Stimulated activated naive B cell treated with anti-CD40 and anti-IgM and Interleukin-4, amounts not matched to agents 10 μg/mL and 1 μg/mL and 100 μg/mL, for 72 hours (primary cell): Measurements from ENCODE around the gene MRPL23.
A peak's percentile ranks its signal among the peaks of the same experiment; 100 is the strongest.

Source experiments
- ATAC-seq, 2 donors: fragments of 150-1000 bp; cut with Tn5 transposase; replicated peaks; 2 replicates each; pipeline ENCODE4 v1.10.0; 2021; ENCODE audit warnings: moderate library complexity in 1 of 2
- DNase-seq: peaks from one replicate; pipeline ENCODE4 v3.0.0; 2021
- H3K27ac Mint-ChIP-seq: one replicate; pipeline ENCODE4 v1.8.0; 2022; ENCODE audit warnings: mild to moderate bottlenecking, mixed read lengths
- H3K27me3 Mint-ChIP-seq, 2 donors: one replicate each; pipeline ENCODE4 v1.8.0; 2022; ENCODE audit warnings: mixed read lengths in 2 of 2
- H3K36me3 Mint-ChIP-seq, 2 donors: one replicate each; pipeline ENCODE4 v1.8.0; 2022; ENCODE audit warnings: mixed read lengths in 2 of 2, mild to moderate bottlenecking in 1 of 2
- H3K4me1 Mint-ChIP-seq, 2 donors: one replicate each; pipeline ENCODE4 v1.8.0; 2022; ENCODE audit warnings: mixed read lengths in 2 of 2, mild to moderate bottlenecking in 1 of 2
- H3K4me3 Mint-ChIP-seq, 2 donors: one replicate each; pipeline ENCODE4 v1.8.0; 2022; ENCODE audit warnings: mild to moderate bottlenecking in 2 of 2, mixed read lengths in 2 of 2, moderate library complexity in 1 of 2
- H3K9me3 Mint-ChIP-seq, 2 donors: one replicate each; pipeline ENCODE4 v1.8.0; 2022; ENCODE audit warnings: mixed read lengths in 2 of 2, mild to moderate bottlenecking in 1 of 2

Gene MRPL23

DNA sequence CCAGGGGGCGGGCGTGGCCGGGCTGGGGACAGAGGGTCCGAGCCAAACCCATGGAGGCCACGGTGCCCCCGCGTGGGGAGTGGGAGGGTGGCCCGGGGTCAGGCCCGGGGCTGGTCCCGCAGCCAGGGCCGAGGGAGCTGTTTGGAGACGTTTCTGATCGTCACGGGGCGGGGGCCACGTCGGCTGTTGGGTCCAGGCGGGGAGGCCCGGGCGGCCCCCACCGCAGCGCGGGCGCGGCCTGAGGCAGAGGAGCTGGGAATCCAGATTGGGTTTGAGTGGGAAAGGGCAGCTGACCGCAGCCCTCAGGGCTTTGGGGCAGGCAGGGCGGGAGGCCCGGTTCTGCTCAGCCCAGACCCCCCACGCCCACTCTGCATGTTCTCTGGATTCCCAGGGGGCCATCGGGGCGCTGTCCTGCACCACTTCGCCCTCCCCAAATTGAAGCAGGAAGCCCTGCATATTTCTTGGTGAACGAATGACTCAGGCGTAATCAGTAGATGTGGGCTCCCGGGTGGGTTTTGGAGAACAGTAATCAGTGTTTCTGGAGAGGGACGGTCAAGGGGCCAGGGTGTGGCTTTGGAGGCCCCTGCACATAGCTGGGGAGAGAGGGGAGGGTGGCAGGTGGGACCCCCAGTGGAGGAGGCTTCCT is 583 bp downstream of the MRPL23 start:
- Mint-ChIP-seq H3K4me1 (no peaks in the 10 kb centered on the region), H3K36me3 (no peaks in the 10 kb centered on the region), H3K27me3 (no peaks in the 10 kb centered on the region), H3K27ac (no peak overlapping the region), H3K9me3 (no peaks in the 10 kb centered on the region), H3K4me3 (no peak overlapping the region)
- ATAC-seq = peak; percentile 53 to 57
- no peak for DNase-seq

DNA sequence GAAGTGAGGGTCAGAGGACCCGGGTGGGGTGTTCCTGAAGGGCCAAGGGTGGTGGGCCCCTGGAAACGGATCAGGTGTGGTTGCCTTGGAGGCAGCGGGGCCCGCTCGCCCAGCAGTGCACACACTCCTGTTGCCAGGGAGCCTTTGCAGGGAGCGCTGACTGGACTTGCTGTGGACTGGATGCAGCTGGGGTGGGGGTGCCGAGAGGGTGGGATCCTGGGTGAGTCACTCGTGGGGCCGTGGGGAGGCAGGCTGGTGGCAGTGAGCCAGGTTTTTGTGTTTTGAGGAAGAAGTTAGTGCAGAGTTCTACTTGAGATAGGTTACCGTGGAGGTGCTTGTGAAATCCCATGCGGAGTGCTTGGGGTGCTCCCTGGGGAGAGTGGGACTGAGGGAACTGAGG is 1.3 kb downstream of the MRPL23 start:
- no peak for DNase-seq
- no peaks in the 10 kb centered on the region for H3K4me1 Mint-ChIP-seq
- H3K9me3 Mint-ChIP-seq = no peaks in the 10 kb centered on the region
- H3K36me3 Mint-ChIP-seq = no peaks in the 10 kb centered on the region
- H3K27me3 Mint-ChIP-seq = no peaks in the 10 kb centered on the region
- H3K27ac Mint-ChIP-seq = no peak overlapping the region
- peak; percentile 4 to 20 for ATAC-seq
- H3K4me3 Mint-ChIP-seq = no peak overlapping the region

GRCh38 chr11:1949302-1949701 is 2.2 kb downstream of the MRPL23 start:
- no peak overlapping the region for H3K4me3 Mint-ChIP-seq
- H3K36me3 Mint-ChIP-seq = no peaks in the 10 kb centered on the region
- no peaks in the 10 kb centered on the region for H3K27me3 Mint-ChIP-seq
- no peak overlapping the region for H3K27ac Mint-ChIP-seq
- DNase-seq = no peak
- no peak for ATAC-seq
- no peaks in the 10 kb centered on the region for H3K4me1 Mint-ChIP-seq
- no peaks in the 10 kb centered on the region for H3K9me3 Mint-ChIP-seq

DNA sequence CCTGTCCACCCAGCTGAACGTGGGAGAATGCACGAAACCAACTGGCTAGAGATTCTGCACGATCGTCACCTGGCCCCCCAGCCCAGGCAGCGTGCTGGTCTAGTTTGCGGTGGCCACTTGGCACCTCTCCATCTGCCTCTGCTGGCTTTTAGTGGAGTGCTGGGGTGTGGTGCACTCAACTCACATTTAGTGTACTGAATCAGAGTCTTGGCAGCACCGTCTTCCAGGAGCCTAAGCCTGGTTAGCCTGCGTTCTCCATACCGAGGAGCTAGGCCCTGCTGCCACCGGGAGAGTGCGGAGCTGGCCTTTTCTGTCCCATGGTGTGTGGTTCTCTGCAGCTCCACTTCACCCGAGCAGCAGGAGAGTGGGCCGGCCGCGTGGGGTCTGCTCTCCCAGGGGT is 2.8 kb downstream of the MRPL23 start:
- H3K4me3 Mint-ChIP-seq = no peak overlapping the region
- ATAC-seq (no peak), DNase-seq (no peak)
- no peaks in the 10 kb centered on the region for H3K36me3 Mint-ChIP-seq
- no peaks in the 10 kb centered on the region for H3K9me3 Mint-ChIP-seq
- no peak overlapping the region for H3K27ac Mint-ChIP-seq
- no peaks in the 10 kb centered on the region for H3K27me3 Mint-ChIP-seq
- H3K4me1 Mint-ChIP-seq = no peaks in the 10 kb centered on the region

GRCh38 chr11:1952806-1953482 is 5.8 kb downstream of the MRPL23 start:
- ATAC-seq = no peak
- DNase-seq = no peak

GRCh38 chr11:1953489-1954266 is 6.5 kb downstream of the MRPL23 start:
- H3K4me3 Mint-ChIP-seq = no peak overlapping the region

More at GRCh38 chr11:1952806-1953482, 5.8 kb downstream of the MRPL23 start:
- Mint-ChIP-seq H3K4me3 (no peak overlapping the region), H3K4me1 (no peaks in the 10 kb centered on the region), H3K9me3 (no peaks in the 10 kb centered on the region), H3K36me3 (no peaks in the 10 kb centered on the region), H3K27ac (no peak overlapping the region), H3K27me3 (no peaks in the 10 kb centered on the region)

GRCh38 chr11:1958367-1958766 is 11.2 kb downstream of the MRPL23 start:
- no peaks in the 10 kb centered on the region for H3K4me1 Mint-ChIP-seq
- H3K36me3 Mint-ChIP-seq = no peaks in the 10 kb centered on the region
- no peak overlapping the region for H3K27ac Mint-ChIP-seq
- no peak overlapping the region for H3K4me3 Mint-ChIP-seq
- ATAC-seq (no peak), DNase-seq (no peak)
- no peaks in the 10 kb centered on the region for H3K9me3 Mint-ChIP-seq
- H3K27me3 Mint-ChIP-seq = no peaks in the 10 kb centered on the region

More at GRCh38 chr11:1953489-1954266, 6.5 kb downstream of the MRPL23 start:
- no peaks in the 10 kb centered on the region for H3K27me3 Mint-ChIP-seq
- H3K4me1 Mint-ChIP-seq = no peaks in the 10 kb centered on the region
- no peaks in the 10 kb centered on the region for H3K36me3 Mint-ChIP-seq
- H3K9me3 Mint-ChIP-seq = no peaks in the 10 kb centered on the region
- DNase-seq = peak; percentile 2
- no peak overlapping the region for H3K27ac Mint-ChIP-seq
- ATAC-seq = peak; percentile 76 to 79

DNA sequence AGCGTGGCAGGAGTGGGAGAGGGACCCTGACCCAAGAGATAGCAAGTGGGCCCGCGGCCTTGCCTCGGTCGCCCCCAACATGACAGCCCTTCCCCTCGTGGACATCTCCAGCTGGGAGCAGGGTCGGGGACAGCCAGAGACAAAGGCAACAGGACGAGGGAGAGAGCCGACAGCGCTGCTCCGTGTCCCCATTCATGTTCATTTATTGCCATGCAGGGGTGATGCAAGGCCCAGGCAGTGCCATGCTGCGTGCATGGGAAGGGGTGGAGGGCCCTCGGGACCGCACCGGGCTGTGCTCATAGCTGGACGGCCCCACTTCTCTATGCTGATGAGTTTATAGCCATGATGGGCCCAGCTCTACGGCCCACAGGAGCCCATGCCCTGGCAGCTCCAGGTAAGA is 12.7 kb downstream of the MRPL23 start:
- no peaks in the 10 kb centered on the region for H3K4me1 Mint-ChIP-seq
- no peaks in the 10 kb centered on the region for H3K9me3 Mint-ChIP-seq
- no peaks in the 10 kb centered on the region for H3K36me3 Mint-ChIP-seq
- ATAC-seq (no peak), DNase-seq (no peak)
- no peak overlapping the region for H3K27ac Mint-ChIP-seq
- no peak overlapping the region for H3K4me3 Mint-ChIP-seq
- H3K27me3 Mint-ChIP-seq = no peaks in the 10 kb centered on the region

DNA sequence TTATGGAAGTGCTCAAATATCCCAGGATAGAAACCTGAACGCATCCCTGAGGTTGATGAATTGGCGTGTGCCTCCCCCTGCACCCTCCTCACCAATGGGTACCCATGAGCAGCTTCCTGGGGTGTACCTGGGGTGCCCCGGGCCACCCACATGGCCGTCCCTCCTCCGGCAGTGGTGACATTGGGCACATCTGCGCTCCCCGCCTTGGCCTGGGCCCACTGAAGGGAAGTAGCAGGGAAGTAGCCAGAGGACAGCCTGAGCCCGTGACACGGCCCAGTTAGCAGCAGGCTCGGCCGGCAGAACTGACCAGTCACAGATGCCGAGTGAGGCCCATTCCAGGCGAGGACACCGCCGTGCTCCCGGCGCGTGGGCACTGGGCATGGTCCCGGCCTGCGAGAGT is 16.7 kb downstream of the MRPL23 start:
- H3K27me3 Mint-ChIP-seq = no peaks in the 10 kb centered on the region
- DNase-seq (no peak), ATAC-seq (no peak)
- no peaks in the 10 kb centered on the region for H3K4me1 Mint-ChIP-seq
- no peaks in the 10 kb centered on the region for H3K9me3 Mint-ChIP-seq
- H3K4me3 Mint-ChIP-seq = no peak overlapping the region
- H3K36me3 Mint-ChIP-seq = no peaks in the 10 kb centered on the region
- H3K27ac Mint-ChIP-seq = no peak overlapping the region

- ATAC-seq = no peak
- no peak for DNase-seq
- Mint-ChIP-seq H3K36me3 (no peaks in the 10 kb centered on the region), H3K4me3 (no peak overlapping the region), H3K27ac (no peak overlapping the region), H3K9me3 (no peaks in the 10 kb centered on the region), H3K27me3 (no peaks in the 10 kb centered on the region), H3K4me1 (no peaks in the 10 kb centered on the region)
Measured at GRCh38 chr11:1964348-1964747, 17.2 kb downstream of the MRPL23 start.

GRCh38 chr11:1964955-1965354 is 17.8 kb downstream of the MRPL23 start:
- H3K36me3 Mint-ChIP-seq = no peaks in the 10 kb centered on the region
- no peak overlapping the region for H3K27ac Mint-ChIP-seq
- H3K4me3 Mint-ChIP-seq = no peak overlapping the region
- no peaks in the 10 kb centered on the region for H3K9me3 Mint-ChIP-seq
- DNase-seq = no peak
- no peaks in the 10 kb centered on the region for H3K27me3 Mint-ChIP-seq
- ATAC-seq = no peak
- H3K4me1 Mint-ChIP-seq = no peaks in the 10 kb centered on the region

DNA sequence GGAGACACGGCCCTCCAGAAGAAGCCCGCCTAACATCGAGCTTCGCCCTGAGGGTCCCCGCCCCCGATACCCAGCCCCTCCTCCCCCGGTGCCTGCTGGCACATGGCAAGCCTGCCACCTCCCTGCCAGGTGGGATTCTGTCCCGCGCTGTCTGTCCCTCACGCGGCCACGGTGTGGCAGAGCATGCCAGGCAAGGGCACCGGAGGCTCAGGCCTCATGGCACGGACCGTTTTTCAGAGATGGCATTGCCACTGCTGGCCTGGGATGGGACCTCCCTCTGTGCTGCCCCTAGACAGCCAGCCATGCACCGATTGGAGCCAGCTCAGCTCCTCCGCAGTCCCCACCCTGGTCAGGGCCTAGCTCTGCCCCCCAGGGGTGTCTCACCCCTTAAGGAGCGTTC is 19.4 kb downstream of the MRPL23 start:
- ATAC-seq (no peak), DNase-seq (no peak)
- Mint-ChIP-seq H3K4me1 (no peaks in the 10 kb centered on the region), H3K4me3 (no peak overlapping the region), H3K27me3 (no peaks in the 10 kb centered on the region), H3K36me3 (no peaks in the 10 kb centered on the region), H3K27ac (no peak overlapping the region), H3K9me3 (no peaks in the 10 kb centered on the region)

GRCh38 chr11:1967641-1968225 is 20.6 kb downstream of the MRPL23 start:
- H3K4me3 Mint-ChIP-seq = no peak overlapping the region
- DNase-seq (no peak), ATAC-seq (no peak)
- no peaks in the 10 kb centered on the region for H3K27me3 Mint-ChIP-seq
- H3K4me1 Mint-ChIP-seq = no peaks in the 10 kb centered on the region
- no peaks in the 10 kb centered on the region for H3K36me3 Mint-ChIP-seq
- no peaks in the 10 kb centered on the region for H3K9me3 Mint-ChIP-seq
- no peak overlapping the region for H3K27ac Mint-ChIP-seq

GRCh38 chr11:1968454-1969002 is 21.4 kb downstream of the MRPL23 start:
- Mint-ChIP-seq H3K4me3 (no peak overlapping the region), H3K4me1 (no peaks in the 10 kb centered on the region), H3K27ac (no peak overlapping the region), H3K9me3 (no peaks in the 10 kb centered on the region), H3K27me3 (no peaks in the 10 kb centered on the region), H3K36me3 (no peaks in the 10 kb centered on the region)
- DNase-seq (no peak), ATAC-seq (no peak)
